Activated CD4-positive, CD25-positive, alpha-beta regulatory T cell (primary cell): ENCODE data around the gene TPI1.
"Not testable (repeated sequence)": the region's sequence is repeated elsewhere in the genome, so short reads cannot be mapped to it uniquely, and the experiment has no call there.

Source experiments
- DNase-seq, 4 experiments: peaks; one replicate each; lab custom pipeline; 2025; lab: John Stamatoyannopoulos, UW

TPI1 gene

GRCh38 chr12:6869049-6870021 is 2.0 kb downstream of the TPI1 start:
- peak; percentile 69 to 78 (median 70) for DNase-seq

GRCh38 chr12:6870304-6870703 is 3.0 kb downstream of the TPI1 start:
- not testable (repeated sequence) for DNase-seq

- DNase-seq: no peak
Observed at GRCh38 chr12:6871052-6871957, 4.0 kb downstream of the TPI1 start.

- DNase-seq: peak; percentile 66 to 72 (median 72)
Observed at GRCh38 chr12:6872073-6873048, 5.0 kb downstream of the TPI1 start.

GRCh38 chr12:6873094-6874014 is 6.0 kb downstream of the TPI1 start, which contains the start of gene SPSB2:
TSS of gene SPSB2 (minus strand) at chr12:6873303. CDS start at chr12:6872901, 402 bp downstream.
- peak; percentile 98 to 99 (median 98) for DNase-seq

GRCh38 chr12:6874015-6874368 is 6.7 kb downstream of the TPI1 start:
- not testable (repeated sequence) for DNase-seq

- DNase-seq: not testable (repeated sequence)
Observed at GRCh38 chr12:6879824-6880223, 12.5 kb downstream of the TPI1 start.

- no peak for DNase-seq
Observed at GRCh38 chr12:6883252-6883651, 15.9 kb downstream of the TPI1 start.

GRCh38 chr12:6883683-6884082 is 16.4 kb downstream of the TPI1 start:
- DNase-seq: no peak

- no peak for DNase-seq
Observed at GRCh38 chr12:6884539-6884938, 17.2 kb downstream of the TPI1 start.

- DNase-seq: not testable (repeated sequence)
Observed at GRCh38 chr12:6886206-6886999, 19.1 kb downstream of the TPI1 start.

GRCh38 chr12:6887460-6887859 is 20.1 kb downstream of the TPI1 start:
- no peak for DNase-seq

GRCh38 chr12:6888360-6888759 is 21.0 kb downstream of the TPI1 start:
- no peak for DNase-seq

GRCh38 chr12:6888794-6889193 is 21.5 kb downstream of the TPI1 start:
- DNase-seq: not testable (repeated sequence)

- DNase-seq: not testable (repeated sequence)
Observed at GRCh38 chr12:6889775-6890573, 22.6 kb downstream of the TPI1 start.

- peak; percentile 97 to 99 (median 98) for DNase-seq
Observed at GRCh38 chr12:6890789-6891645, 23.7 kb downstream of the TPI1 start.

- no peak for DNase-seq
Observed at GRCh38 chr12:6891646-6892001, 24.3 kb downstream of the TPI1 start.

GRCh38 chr12:6892683-6893082 is 25.4 kb downstream of the TPI1 start:
- DNase-seq: not testable (repeated sequence)
